H1 (cell line): ENCODE results near the gene PCCA. TPM values are rescaled to one million over a fixed set of nuclear protein-coding genes. Genes with fewer than 3 reads are reported as not detected.

Source experiments
- CTCF ChIA-PET: fragments of 300-600 bp; sonication (Branson Sonifier 250); formaldehyde crosslinking; loops from one replicate; lab custom pipeline; 2021; ENCODE audit not compliant: partially characterized antibody; lab: Charles Lee
- POLR2A ChIA-PET: fragments of 300-600 bp; sonication (Branson Sonifier 250); formaldehyde crosslinking; loops from one replicate; lab custom pipeline; 2021; ENCODE audit warnings: inconsistent platforms; ENCODE audit not compliant: partially characterized antibody; lab: Charles Lee
- DNase-seq, 2 experiments: peaks; one replicate each; pipeline versions ENCODE4 v3.0.0 to v3.0.0-alpha.2; 2010 to 2022; ENCODE audit warnings: low spot score in 2 of 2, low read depth in 1 of 2, mixed read lengths in 1 of 2
- FAIRE-seq: peaks from 2 replicates; lab custom pipeline; 2011; peaks lifted over from hg19 to GRCh38; lab: Jason Lieb, UNC
- H2AFZ ChIP-seq: 2 replicates; pipeline ENCODE4 v1.8.1; 2012; ENCODE audit warnings: low read length, inconsistent platforms
- H2AK5ac ChIP-seq: 2 replicates; pipeline ENCODE4 v1.6.1; 2013; ENCODE audit warnings: low read depth, low read length
- H2BK120ac ChIP-seq: replicated peaks from 2 replicates; pipeline ENCODE3; 2013; ENCODE audit warnings: low read depth, low read length, inconsistent platforms
- H2BK12ac ChIP-seq: 2 replicates; pipeline ENCODE4 v1.6.1; 2013; ENCODE audit warnings: low read depth, low read length
- H2BK15ac ChIP-seq: 2 replicates; pipeline ENCODE4 v1.6.1; 2013; ENCODE audit warnings: low read length
- H2BK20ac ChIP-seq: 2 replicates; pipeline ENCODE4 v1.6.1; 2013; ENCODE audit warnings: low read length
- H2BK5ac ChIP-seq: 2 replicates; pipeline ENCODE4 v1.6.1; 2013; ENCODE audit warnings: low read depth, low read length
- H3K14ac ChIP-seq: 2 replicates; pipeline ENCODE4 v1.6.1; 2013; ENCODE audit warnings: inconsistent platforms; ENCODE audit not compliant: insufficient read length
- H3K18ac ChIP-seq: 2 replicates; pipeline ENCODE4 v1.6.1; 2013; ENCODE audit warnings: low read length; ENCODE audit errors: extremely low read depth
- H3K23ac ChIP-seq: 2 replicates; pipeline ENCODE4 v1.6.1; 2013; ENCODE audit warnings: inconsistent platforms; ENCODE audit not compliant: insufficient read length
- H3K23me2 ChIP-seq: 2 replicates; pipeline ENCODE4 v1.6.1; 2013; ENCODE audit warnings: low read depth, low read length
- H3K27ac ChIP-seq: 2 replicates; pipeline ENCODE4 v1.6.1; 2011; ENCODE audit warnings: low read depth, low read length, inconsistent platforms
- H3K27me3 ChIP-seq, 4 experiments: replicated peaks in 1 of 4; 1 replicate in 1 of 4; 2 replicates in 3 of 4; pipeline versions ENCODE4 v1.6.1 to v1.8.1; 2011 to 2013; ENCODE audit warnings: low read length in 3 of 4, mild to moderate bottlenecking in 3 of 4, inconsistent platforms in 2 of 4, mixed read lengths in 2 of 4, moderate library complexity in 1 of 4; ENCODE audit not compliant: control insufficient read depth in 3 of 4, insufficient read depth in 3 of 4; ENCODE audit errors: extremely low read depth in 1 of 4
- H3K36me3 ChIP-seq, 4 experiments: 2 replicates each; pipeline versions ENCODE4 v1.6.1 to v1.8.1; 2011 to 2013; ENCODE audit warnings: mild to moderate bottlenecking in 4 of 4, low read length in 3 of 4, moderate library complexity in 2 of 4, control low read depth in 1 of 4, inconsistent platforms in 1 of 4; ENCODE audit not compliant: insufficient read depth in 4 of 4, control insufficient read depth in 2 of 4
- H3K4ac ChIP-seq: replicated peaks from 2 replicates; pipeline ENCODE3; 2013; ENCODE audit warnings: low read length, low read depth, mixed read lengths, inconsistent platforms; ENCODE audit not compliant: insufficient read length
- H3K4me1 ChIP-seq, 4 experiments: replicated peaks in 1 of 4; 1 replicate in 1 of 4; 2 replicates in 3 of 4; pipeline versions ENCODE4 v1.6.1 to v1.8.1; 2011 to 2013; ENCODE audit warnings: low read length in 3 of 4, inconsistent platforms in 2 of 4, mixed read lengths in 1 of 4; ENCODE audit not compliant: insufficient read depth in 4 of 4, control insufficient read depth in 3 of 4
- H3K4me2 ChIP-seq, 2 experiments: 2 replicates each; pipeline versions ENCODE4 v1.6.1 to v1.8.1; 2011 to 2013; ENCODE audit warnings: low read depth in 2 of 2, low read length in 2 of 2, control low read depth in 1 of 2, inconsistent platforms in 1 of 2, mild to moderate bottlenecking in 1 of 2; ENCODE audit not compliant: insufficient read depth in 1 of 2
- H3K4me3 ChIP-seq, 4 experiments: fragments of 200-600, 300-600 bp in 1 of 4; sonication (generic), shearing (Covaris generic), sonication (Bioruptor Twin) in 1 of 4; 2 replicates each; pipeline versions ENCODE4 v1.5.1 to v1.8.1; 2011 to 2016; ENCODE audit warnings: low read length in 4 of 4, low read depth in 3 of 4, control low read depth in 2 of 4, inconsistent platforms in 2 of 4, mild to moderate bottlenecking in 2 of 4, mixed read lengths in 1 of 4, moderate library complexity in 1 of 4; ENCODE audit not compliant: insufficient read depth in 2 of 4; ENCODE audit errors: extremely low read depth in 1 of 4
- H3K56ac ChIP-seq: replicated peaks from 2 replicates; pipeline ENCODE3; 2013; ENCODE audit warnings: low read depth, mild to moderate bottlenecking, mixed read lengths, low read length, inconsistent platforms; ENCODE audit not compliant: insufficient read length
- H3K79me1 ChIP-seq: 2 replicates; pipeline ENCODE4 v1.6.1; 2013; ENCODE audit warnings: low read depth, low read length, control low read depth
- H3K79me2 ChIP-seq, 2 experiments: 2 replicates each; pipeline versions ENCODE4 v1.6.1 to v1.8.1; 2012 to 2013; ENCODE audit warnings: low read length in 2 of 2, mild to moderate bottlenecking in 2 of 2, inconsistent platforms in 1 of 2; ENCODE audit not compliant: insufficient read depth in 2 of 2, control insufficient read depth in 1 of 2
- H3K9ac ChIP-seq, 4 experiments: replicated peaks in 1 of 4; 1 replicate in 1 of 4; 2 replicates in 3 of 4; pipeline versions ENCODE4 v1.6.1 to v1.8.1; 2011 to 2013; ENCODE audit warnings: low read depth in 3 of 4, low read length in 3 of 4, control low read depth in 2 of 4, mild to moderate bottlenecking in 2 of 4, moderate library complexity in 2 of 4, inconsistent platforms in 1 of 4; ENCODE audit errors: extremely low read depth in 1 of 4
- H3K9me3 ChIP-seq, 2 experiments: 2 replicates each; pipeline versions ENCODE4 v1.6.1 to v1.8.1; 2012 to 2013; ENCODE audit warnings: mild to moderate bottlenecking in 2 of 2, moderate library complexity in 2 of 2, control low read depth in 1 of 2, inconsistent platforms in 1 of 2, low read depth in 1 of 2, low read length in 1 of 2, mixed read lengths in 1 of 2; ENCODE audit not compliant: insufficient read depth in 2 of 2
- H4K20me1 ChIP-seq, 2 experiments: replicated peaks in 1 of 2; 2 replicates each; pipeline versions ENCODE3 to v1.8.1; 2011 to 2013; ENCODE audit warnings: inconsistent platforms in 2 of 2, low read length in 2 of 2, mild to moderate bottlenecking in 1 of 2; ENCODE audit not compliant: insufficient read depth in 2 of 2, control insufficient read depth in 1 of 2
- H4K5ac ChIP-seq: 2 replicates; pipeline ENCODE4 v1.6.1; 2013; ENCODE audit warnings: low read length, low read depth, mixed read lengths, inconsistent platforms; ENCODE audit not compliant: insufficient read length
- H4K8ac ChIP-seq: 2 replicates; pipeline ENCODE4 v1.8.0; 2013; ENCODE audit warnings: mild to moderate bottlenecking, moderate library complexity, low read length, inconsistent platforms; ENCODE audit not compliant: insufficient read depth; ENCODE audit errors: extremely low read depth
- H4K91ac ChIP-seq: replicated peaks from 2 replicates; pipeline ENCODE3; 2013; ENCODE audit warnings: low read length, mixed read lengths, inconsistent platforms; ENCODE audit not compliant: insufficient read length
- ASH2L ChIP-seq: fragments of 200-600, 300-600 bp; sonication (generic); IDR thresholded peaks from one replicate; pipeline ENCODE4 v1.7.1; 2017; ENCODE audit warnings: low read length
- CBX5 ChIP-seq: fragments of 300-800, 300-1000 bp; sonication (generic); IDR thresholded peaks from 2 replicates; pipeline ENCODE4 v1.7.1; 2016; ENCODE audit warnings: antibody characterized with exemption, low read length, low read depth
- CBX8 ChIP-seq: fragments of 300-800, 300-1000 bp; sonication (generic); IDR thresholded peaks from 2 replicates; pipeline ENCODE4 v1.7.1; 2016; ENCODE audit warnings: low read depth, low read length, borderline replicate concordance
- CEBPB ChIP-seq: IDR thresholded peaks from 2 replicates; pipeline ENCODE4 v1.6.1; 2012; ENCODE audit warnings: low read depth, low read length
- CREB1 ChIP-seq: IDR thresholded peaks from 2 replicates; pipeline ENCODE4 v1.6.1; 2012; ENCODE audit warnings: inconsistent platforms
- JUND ChIP-seq: IDR thresholded peaks from 2 replicates; pipeline ENCODE4 v1.6.1; 2011; ENCODE audit warnings: mild to moderate bottlenecking, improper control_type of control experiment, low read length
- KDM1A ChIP-seq: fragments of 200-600, 300-600 bp; sonication (generic); IDR thresholded peaks from 2 replicates; pipeline ENCODE4 v1.7.1; 2016; ENCODE audit warnings: mild to moderate bottlenecking, low read length, borderline replicate concordance
- KDM5A ChIP-seq: fragments of 200-600 bp; IDR thresholded peaks from 2 replicates; pipeline ENCODE4 v1.7.1; 2012; ENCODE audit warnings: mild to moderate bottlenecking, low read length, inconsistent platforms, mixed read lengths
- RNF2 ChIP-seq: fragments of 200-900, 300-1000 bp; sonication (generic); IDR thresholded peaks from 2 replicates; pipeline ENCODE4 v1.7.1; 2016; ENCODE audit warnings: borderline replicate concordance, low read depth, mild to moderate bottlenecking, antibody characterized with exemption, low read length; ENCODE audit not compliant: poor library complexity, severe bottlenecking; ENCODE audit errors: missing control alignments
- RXRA ChIP-seq: IDR thresholded peaks from 2 replicates; pipeline ENCODE4 v1.6.1; 2011; ENCODE audit warnings: low read depth, mild to moderate bottlenecking, low read length, moderate library complexity; ENCODE audit not compliant: insufficient read depth
- SAP30 ChIP-seq: fragments of 300-600 bp; sonication (generic); IDR thresholded peaks from 2 replicates; pipeline ENCODE4 v1.7.1; 2012; ENCODE audit warnings: low read length, moderate library complexity, mild to moderate bottlenecking, inconsistent platforms; ENCODE audit not compliant: insufficient read depth, insufficient replicate concordance
- SP2 ChIP-seq: IDR thresholded peaks from 2 replicates; pipeline ENCODE4 v1.6.1; 2012; ENCODE audit warnings: mild to moderate bottlenecking, low read length, inconsistent platforms
- TAF1 ChIP-seq: IDR thresholded peaks from 2 replicates; pipeline ENCODE4 v1.6.1; 2011; ENCODE audit warnings: mild to moderate bottlenecking, low read depth, low read length
- WGBS, 2 experiments: shearing (Covaris generic) in 1 of 2; methylation state at CpG; one replicate each; pipeline versions ENCODE4 v1.1.6 to v1.1.7; 2013 to 2015; ENCODE audit warnings: low lambda C conversion rate in 2 of 2, mixed read lengths in 2 of 2, inconsistent platforms in 1 of 2, low coverage in 1 of 2, missing lambda C conversion rate in 1 of 2; ENCODE audit not compliant: insufficient replicate concordance in 2 of 2, insufficient coverage in 1 of 2, insufficient read length in 1 of 2; ENCODE audit errors: extremely low coverage in 1 of 2, missing lambda C conversion rate in 1 of 2; 5-methylcytosine and 5-hydroxymethylcytosine counted together
- polyA plus RNA-seq, 7 experiments: library from polyadenylated mRNA; depleted of rRNA in 3 of 7; stranded (reverse) in 5 of 7; unstranded in 2 of 7; fragments of >200 nt in 5 of 7; fragments of 200-250 nt in 2 of 7; gene quantifications; 1 replicate in 5 of 7; 2 replicates in 1 of 7; 4 replicates in 1 of 7; pipeline versions ENCODE4 v1.2.1 to v1.2.3, GENCODE V29; 2011 to 2013; ENCODE audit warnings: missing spikeins in 2 of 7, mixed read lengths in 2 of 7
- total RNA-seq: library from RNA; stranded (reverse); fragmentation: NEBNext Ultra II Directional; extraction: Animal tissue kit (Norgen Biotek cat#: 25700); gene quantifications from 2 replicates; pipeline ENCODE4 v1.2.1, GENCODE V29; 2021
- TF ChIP-seq, protein P1 (sequence below): IDR thresholded peaks from 2 replicates; pipeline ENCODE4 v1.6.1; 2011; ENCODE audit warnings: low read depth, mild to moderate bottlenecking, low read length; ENCODE audit not compliant: insufficient read depth

Gene PCCA
- total and polyA plus RNA-seq, 2 of the 8 experiments (the other 6 are each of a cell fraction or from before 2014, with no cell fraction given) = 18.4 to 49.8 TPM

DNA sequence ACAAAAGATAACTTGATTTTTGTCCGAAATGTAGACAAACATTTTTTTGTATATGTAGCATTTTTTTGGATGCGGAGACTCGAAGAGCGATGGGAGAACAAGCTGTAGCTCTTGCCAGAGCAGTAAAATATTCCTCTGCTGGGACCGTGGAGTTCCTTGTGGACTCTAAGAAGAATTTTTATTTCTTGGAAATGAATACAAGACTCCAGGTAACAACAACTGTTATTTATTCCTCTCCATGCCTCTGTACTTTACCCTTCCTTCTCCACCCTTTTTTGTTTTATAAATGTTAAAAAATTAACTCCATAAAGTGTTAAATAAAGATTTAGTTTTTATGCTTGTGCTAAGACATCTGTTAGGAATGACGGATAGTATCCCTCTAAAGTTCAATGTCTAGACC lies 184.2 kb downstream of the PCCA start:
- no peak overlapping the region for H3K9ac ChIP-seq
- CTCF ChIA-PET = no interaction called here
- TF ChIP-seq SAP30 (no peak), RXRA (no peak), CBX8 (no peak), CREB1 (no peak), SP2 (no peak), CBX5 (no peak), KDM5A (no peak), TAF1 (no peak), CEBPB (no peak), ASH2L (no peak), KDM1A (no peak), JUND (no peak), RNF2 (no peak)
- TF ChIP-seq, protein P1, sequence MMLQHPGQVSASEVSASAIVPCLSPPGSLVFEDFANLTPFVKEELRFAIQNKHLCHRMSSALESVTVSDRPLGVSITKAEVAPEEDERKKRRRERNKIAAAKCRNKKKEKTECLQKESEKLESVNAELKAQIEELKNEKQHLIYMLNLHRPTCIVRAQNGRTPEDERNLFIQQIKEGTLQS = no peak

More for the DNA sequence above, 184.2 kb downstream of the PCCA start:
- Histone ChIP-seq H4K5ac (no peak overlapping the region), H2BK20ac (no peak overlapping the region), H4K91ac (no peak overlapping the region), H2BK120ac (no peak overlapping the region), H3K14ac (no peak overlapping the region), H4K20me1 (no peaks in the 10 kb centered on the region), H3K4me1 (peaks cover 0 to 3% (median 1%) of the 10 kb centered on the region in 4 experiments; a peak in 3 of 7 replicates), H2BK5ac (no peak overlapping the region), H2BK15ac (no peak overlapping the region), H3K79me2 (peaks cover 0 to 9% of the 10 kb centered on the region in 2 experiments; a peak in 1 of 4 replicates), H3K79me1 (no peaks in the 10 kb centered on the region), H3K27me3 (no peaks in the 10 kb centered on the region), H3K23ac (no peak overlapping the region), H3K4me2 (no peak overlapping the region), H3K36me3 (peaks cover 0 to 7% (median 4%) of the 10 kb centered on the region in 4 experiments; a peak in 4 of 8 replicates), H3K9me3 (no peaks in the 10 kb centered on the region), H2BK12ac (no peak overlapping the region), H2AFZ (no peak overlapping the region), H3K27ac (no peak overlapping the region), H3K56ac (no peak overlapping the region), H3K4ac (no peak overlapping the region), H3K18ac (no peak overlapping the region), H3K4me3 (no peak overlapping the region), H3K23me2 (no peaks in the 10 kb centered on the region), H2AK5ac (no peak overlapping the region), H4K8ac (no peak overlapping the region)
- POLR2A ChIA-PET = no interaction called here
- DNase-seq (no peak), FAIRE-seq (no peak)
- WGBS, 2 experiments = 93% methylated on average over 6 of the region's 6 CpGs; no CpG with 5 or more reads in 1 of the 2 experiments
